ENCODE data around the gene CNIH2. TPM values are rescaled to one million over a fixed set of nuclear protein-coding genes. Genes with fewer than 3 reads are reported as not detected.

The CNIH2 gene
- total RNA-seq, 3 donors from 2014 or later (not counting 1 experiment from before 2014, with no cell fraction given) = 6.3 to 8.8 (median 7.1) TPM

- TF ChIP-seq, protein P1, sequence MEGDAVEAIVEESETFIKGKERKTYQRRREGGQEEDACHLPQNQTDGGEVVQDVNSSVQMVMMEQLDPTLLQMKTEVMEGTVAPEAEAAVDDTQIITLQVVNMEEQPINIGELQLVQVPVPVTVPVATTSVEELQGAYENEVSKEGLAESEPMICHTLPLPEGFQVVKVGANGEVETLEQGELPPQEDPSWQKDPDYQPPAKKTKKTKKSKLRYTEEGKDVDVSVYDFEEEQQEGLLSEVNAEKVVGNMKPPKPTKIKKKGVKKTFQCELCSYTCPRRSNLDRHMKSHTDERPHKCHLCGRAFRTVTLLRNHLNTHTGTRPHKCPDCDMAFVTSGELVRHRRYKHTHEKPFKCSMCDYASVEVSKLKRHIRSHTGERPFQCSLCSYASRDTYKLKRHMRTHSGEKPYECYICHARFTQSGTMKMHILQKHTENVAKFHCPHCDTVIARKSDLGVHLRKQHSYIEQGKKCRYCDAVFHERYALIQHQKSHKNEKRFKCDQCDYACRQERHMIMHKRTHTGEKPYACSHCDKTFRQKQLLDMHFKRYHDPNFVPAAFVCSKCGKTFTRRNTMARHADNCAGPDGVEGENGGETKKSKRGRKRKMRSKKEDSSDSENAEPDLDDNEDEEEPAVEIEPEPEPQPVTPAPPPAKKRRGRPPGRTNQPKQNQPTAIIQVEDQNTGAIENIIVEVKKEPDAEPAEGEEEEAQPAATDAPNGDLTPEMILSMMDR (IDR thresholded peaks at IDR 0.05) = no peak
- peaks cover 11 to 28% of the 10 kb centered on the region in 2 donors for H3K4me1 Mint-ChIP-seq
- Histone ChIP-seq H3K9me3 (ENCODE audit: control insufficient read depth, insufficient read depth, low read length) (no peaks in the 10 kb centered on the region), H3K4me3 (ENCODE audit: low read length) (peak overlapping the region; percentile 51), H3K27ac (ENCODE audit: low read length) (peak overlapping the region; percentile 85), H3K36me3 (ENCODE audit: control insufficient read depth, insufficient read depth, low read length) (no peaks in the 10 kb centered on the region), H3K27me3 (ENCODE audit: control insufficient read depth, insufficient read depth, low read length) (no peaks in the 10 kb centered on the region), H3K4me1 (ENCODE audit: control insufficient read depth, insufficient read depth, low read length) (peaks cover 30% of the 10 kb centered on the region)
- peaks cover 11 to 19% of the 10 kb centered on the region in 2 donors for H3K27me3 Mint-ChIP-seq (ENCODE audit: low read depth in 2 of 2)
- peak; percentile 66 to 80 (median 67) for ATAC-seq
- peak overlapping the region; percentile 98 for H3K4me3 Mint-ChIP-seq
- no peaks in the 10 kb centered on the region for H3K36me3 Mint-ChIP-seq
- H3K9me3 Mint-ChIP-seq = no peaks in the 10 kb centered on the region
- intact Hi-C loops (cut with micrococcal nuclease) = loop anchor here (1.0 kb wide), 3 partner anchors 16 to 77 kb away; partner anchors contain the start of gene BRMS1
- H3K27ac Mint-ChIP-seq = peak overlapping the region; percentile 94 to 97
- 5% methylated on average over 52 of the region's 52 CpGs for WGBS (ENCODE audit: insufficient coverage)
- DNase-seq = peak; percentile 94 to 99
These were observed 34.8 kb downstream of the CNIH2 start for GRCh38 chr11:66312549-66313320.

GRCh38 chr11:66313321-66314185, 35.6 kb downstream of the CNIH2 start:
- TF ChIP-seq, protein P1 (IDR thresholded peaks at IDR 0.05) = no peak
- Mint-ChIP-seq H3K4me1 (peaks cover 12 to 35% of the 10 kb centered on the region in 2 donors), H3K27me3 (ENCODE audit: low read depth in 2 of 2) (peaks cover 12 to 19% of the 10 kb centered on the region in 2 donors), H3K9me3 (no peaks in the 10 kb centered on the region), H3K36me3 (no peaks in the 10 kb centered on the region), H3K27ac (peak overlapping the region; percentile 94 to 97), H3K4me3 (peak overlapping the region; percentile 98)
- intact Hi-C loops (cut with micrococcal nuclease) = no loop called here
- peaks cover 38% of the 10 kb centered on the region for H3K4me1 ChIP-seq (ENCODE audit: control insufficient read depth, insufficient read depth, low read length)
- no peaks in the 10 kb centered on the region for H3K27me3 ChIP-seq (ENCODE audit: control insufficient read depth, insufficient read depth, low read length)
- no peaks in the 10 kb centered on the region for H3K36me3 ChIP-seq (ENCODE audit: control insufficient read depth, insufficient read depth, low read length)
- DNase-seq (peak in 1 of 2 donors; percentile 30), ATAC-seq (no peak)
- 69% methylated on average over 36 of the region's 38 CpGs for WGBS (ENCODE audit: insufficient coverage)
- peak overlapping the region; percentile 69 for H3K27ac ChIP-seq (ENCODE audit: low read length)
- H3K4me3 ChIP-seq (ENCODE audit: low read length) = peak overlapping the region; percentile 34
- H3K9me3 ChIP-seq (ENCODE audit: control insufficient read depth, insufficient read depth, low read length) = no peaks in the 10 kb centered on the region

DNA sequence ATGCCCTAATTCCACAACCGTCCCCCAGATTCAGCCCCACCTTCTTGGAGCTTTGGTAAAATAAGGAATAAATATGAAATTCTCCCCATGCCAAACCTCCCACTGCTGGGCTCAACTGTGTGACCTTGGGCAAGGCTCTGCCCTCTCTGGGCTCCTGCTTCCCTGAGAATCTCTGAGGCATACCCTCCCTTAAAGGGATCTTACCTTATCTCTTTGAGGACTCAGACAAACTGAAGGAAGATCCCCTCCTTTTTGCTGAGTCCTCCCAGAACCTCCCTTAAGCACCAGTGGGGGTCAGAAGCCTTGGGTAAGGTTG, 36.2 kb downstream of the CNIH2 start:
- TF ChIP-seq, protein P1 (IDR thresholded peaks at IDR 0.05) = no peak
- Histone ChIP-seq H3K4me3 (ENCODE audit: low read length) (no peak overlapping the region), H3K27ac (ENCODE audit: low read length) (no peak overlapping the region), H3K36me3 (ENCODE audit: control insufficient read depth, insufficient read depth, low read length) (no peaks in the 10 kb centered on the region), H3K9me3 (ENCODE audit: control insufficient read depth, insufficient read depth, low read length) (no peaks in the 10 kb centered on the region), H3K4me1 (ENCODE audit: control insufficient read depth, insufficient read depth, low read length) (peaks cover 44% of the 10 kb centered on the region), H3K27me3 (ENCODE audit: control insufficient read depth, insufficient read depth, low read length) (no peaks in the 10 kb centered on the region)
- intact Hi-C loops (cut with micrococcal nuclease) = no loop called here
- Mint-ChIP-seq H3K9me3 (no peaks in the 10 kb centered on the region), H3K4me1 (peaks cover 18 to 41% of the 10 kb centered on the region in 2 donors), H3K36me3 (no peaks in the 10 kb centered on the region), H3K4me3 (peak overlapping the region; percentile 61), H3K27ac (peak overlapping the region; percentile 64 to 73), H3K27me3 (ENCODE audit: low read depth in 2 of 2) (peaks cover 18 to 23% of the 10 kb centered on the region in 2 donors)
- 100% methylated on average over 1 of the region's 1 CpG for WGBS (ENCODE audit: insufficient coverage)
- DNase-seq (no peak), ATAC-seq (no peak)

Measured in natural killer cell (primary cell).